HepG2 (cell line): ENCODE data around the gene GRB10. TPM values are rescaled to one million over a fixed set of nuclear protein-coding genes. Genes with fewer than 3 reads are reported as not detected.

Source experiments
- ATAC-seq: fragments of 200-7000 bp; cut with Tn5 transposase; 3 replicates; pipeline ENCODE4 v1.9.1; 2020; ENCODE audit warnings: mild to moderate bottlenecking, moderate library complexity
- BruUV-seq: library from RNA; stranded (reverse); fragments of 400-500 nt; replicated peaks from 2 replicates; lab custom pipeline; 2021; lab: Mats Ljungman, UMichigan
- CTCF ChIA-PET: fragments of 300-600 bp; formaldehyde crosslinking; extraction: SDS; loops from one replicate; lab custom pipeline; 2021; ENCODE audit warnings: low total read pairs, inconsistent platforms, low intra/inter-chr PET ratio; lab: Yijun Ruan, JAX
- POLR2A ChIA-PET: fragments of 350-600 bp; sonication (Branson Sonifier 250); formaldehyde crosslinking; loops from one replicate; lab custom pipeline; 2020; ENCODE audit warnings: antibody characterized with exemption, inconsistent platforms; lab: Yijun Ruan, JAX
- DNase-seq: peaks from one replicate; pipeline ENCODE4 v3.0.0-alpha.2; 2015; ENCODE audit warnings: low spot score
- FAIRE-seq: peaks from 3 replicates; lab custom pipeline; 2011; peaks lifted over from hg19 to GRCh38; lab: Jason Lieb, UNC
- H2AFZ ChIP-seq: one replicate; pipeline ENCODE4 v1.6.1; 2011; ENCODE audit warnings: low read length, inconsistent platforms
- H3K27ac ChIP-seq: fragments of 300-600 bp; 3 replicates; pipeline ENCODE4 v1.8.0; 2011; ENCODE audit warnings: mixed run types, mild to moderate bottlenecking, mixed read lengths, low read length, inconsistent platforms; ENCODE audit not compliant: insufficient read depth; ENCODE audit errors: extremely low read length
- H3K27me3 ChIP-seq, 2 experiments: fragments of 200-600 bp in 1 of 2; 2 replicates in 1 of 2; 3 replicates in 1 of 2; pipeline versions ENCODE4 v1.6.0 to v1.8.0; 2011; ENCODE audit warnings: low read length in 2 of 2, mild to moderate bottlenecking in 2 of 2, moderate library complexity in 2 of 2, inconsistent platforms in 1 of 2; ENCODE audit not compliant: insufficient read depth in 2 of 2, control insufficient read depth in 1 of 2
- H3K36me3 ChIP-seq, 2 experiments: fragments of 200-600 bp in 1 of 2; replicated peaks in 1 of 2; 2 replicates in 1 of 2; 3 replicates in 1 of 2; pipeline versions ENCODE4 v1.5.1 to v1.8.0; 2011; ENCODE audit warnings: low read length in 2 of 2, inconsistent platforms in 1 of 2; ENCODE audit not compliant: insufficient read depth in 2 of 2, control insufficient read depth in 1 of 2
- H3K4me1 ChIP-seq: 2 replicates; pipeline ENCODE4 v1.5.1; 2012; ENCODE audit warnings: low read length, inconsistent platforms; ENCODE audit not compliant: insufficient read depth
- H3K4me2 ChIP-seq: 2 replicates; pipeline ENCODE4 v1.6.0; 2011; ENCODE audit warnings: low read depth, low read length, inconsistent platforms
- H3K4me3 ChIP-seq, 3 experiments: fragments of 200-600 bp in 1 of 3; sonication (generic), shearing (Covaris generic) in 1 of 3; replicated peaks in 1 of 3; 2 replicates each; pipeline ENCODE4 v1.5.1; 2011 to 2016; ENCODE audit warnings: low read length in 3 of 3, inconsistent platforms in 2 of 3, low read depth in 2 of 3, mild to moderate bottlenecking in 2 of 3, control low read depth in 1 of 3, mixed read lengths in 1 of 3; ENCODE audit not compliant: insufficient read depth in 1 of 3
- H3K79me2 ChIP-seq: one replicate; pipeline ENCODE4 v1.6.1; 2011; ENCODE audit warnings: low read length, inconsistent platforms; ENCODE audit not compliant: insufficient read depth
- H3K9ac ChIP-seq: 2 replicates; pipeline ENCODE4 v1.6.0; 2011; ENCODE audit warnings: mild to moderate bottlenecking, low read depth, low read length, inconsistent platforms; ENCODE audit not compliant: insufficient read depth
- H3K9me3 ChIP-seq: 2 replicates; pipeline ENCODE4 v1.5.1; 2012; ENCODE audit warnings: mild to moderate bottlenecking, low read length
- H4K20me1 ChIP-seq: 2 replicates; pipeline ENCODE4 v1.6.0; 2011; ENCODE audit warnings: inconsistent platforms, mild to moderate bottlenecking, low read length, moderate library complexity; ENCODE audit not compliant: insufficient read depth
- CHD4 ChIP-seq: fragments of 200-600 bp; sonication (generic); IDR thresholded peaks from 2 replicates; pipeline ENCODE4 v1.7.0; 2017; ENCODE audit warnings: mild to moderate bottlenecking, low read length, borderline replicate concordance
- PHB2 ChIP-seq: fragments of 450-650 bp; IDR thresholded peaks from 2 replicates; pipeline ENCODE4 v1.6.1; 2018; ENCODE audit not compliant: partially characterized antibody
- SNAPC2 ChIP-seq: sonication (generic); formaldehyde crosslinking; IDR thresholded peaks from 2 replicates; pipeline ENCODE4 v1.8.1; 2022; ENCODE audit warnings: mild to moderate bottlenecking, missing genetic modification reagents
- TBP ChIP-seq: sonication (generic); formaldehyde crosslinking; IDR thresholded peaks from 2 replicates; pipeline ENCODE4 v1.5.0; 2020; ENCODE audit warnings: missing genetic modification reagents
- ZFP36 ChIP-seq: fragments of 150-350 bp; IDR thresholded peaks from 2 replicates; pipeline ENCODE4 v1.6.1; 2018; ENCODE audit warnings: borderline replicate concordance, low read length, low read depth; ENCODE audit not compliant: partially characterized antibody
- ZNF430 ChIP-seq: sonication (generic); formaldehyde crosslinking; IDR thresholded peaks from 2 replicates; pipeline ENCODE4 v1.9.0; 2021; ENCODE audit warnings: mild to moderate bottlenecking, missing genetic modification reagents
- ZNF775 ChIP-seq: sonication (generic); formaldehyde crosslinking; IDR thresholded peaks from 2 replicates; pipeline ENCODE4 v1.4.0; 2020; ENCODE audit warnings: missing genetic modification reagents, mild to moderate bottlenecking, moderate library complexity, borderline replicate concordance
- WGBS: methylation state at CpG from one replicate; pipeline ENCODE4 v1.1.6; 2017; ENCODE audit warnings: low lambda C conversion rate; 5-methylcytosine and 5-hydroxymethylcytosine counted together
- in situ Hi-C: cut with HindIII; loops from 2 replicates; pipeline ENCODE4 v1.10.0; 2017; ENCODE audit warnings: low pct_unique_long_range_greater_than_20kb; ENCODE audit not compliant: extremely low pct_ligation_motif_present
- intact Hi-C: fragments of 100-400 bp; cut with micrococcal nuclease; formaldehyde crosslinking; loops from one replicate; pipeline ENCODE4 v1.10.0; 2022; ENCODE audit not compliant: unreplicated experiment
- polyA plus RNA-seq, 8 experiments: library from polyadenylated mRNA; depleted of rRNA in 3 of 8; stranded (reverse) in 7 of 8; unstranded in 1 of 8; fragments of >200 nt; fragmentation: Illumina TruSeq in 4 of 8; extraction: Trizol in 4 of 8; gene quantifications; 2 replicates each; pipeline versions ENCODE4 v1.2.1 to v1.2.3, GENCODE V29; 2011 to 2016; ENCODE audit warnings: low read depth in 4 of 8, missing spikeins in 1 of 8, mixed read lengths in 1 of 8; ENCODE audit not compliant: insufficient read depth in 1 of 8
- total RNA-seq, 5 experiments: library from RNA; depleted of rRNA; stranded (reverse); fragments of >200 nt; fragmentation: Illumina TruSeq; extraction: Trizol; gene quantifications; 2 replicates each; pipeline ENCODE4 v1.2.3, GENCODE V29; 2016; ENCODE audit warnings: low read depth in 1 of 5

GRB10 gene
- total and polyA plus RNA-seq, 2 of the 13 experiments (the other 11 are each of a cell fraction or from before 2014, with no cell fraction given) = 4.0 to 6.8 TPM

GRCh38 chr7:50664937-50665336 lies 117.8 kb downstream of the GRB10 start:
- no peak for ATAC-seq
- POLR2A ChIA-PET = no interaction called here
- no peak overlapping the region for H3K9ac ChIP-seq
- TF ChIP-seq CHD4 = no peak
- TF ChIP-seq ZFP36 = no peak
- TF ChIP-seq ZNF775 (CRISPR knock-in tag) = no peak
- TF ChIP-seq ZNF430 (CRISPR knock-in tag) = no peak
- no peak for TF ChIP-seq PHB2
- TF ChIP-seq SNAPC2 (CRISPR knock-in tag) = no peak
- DNase-seq = no peak
- no peak overlapping the region for H3K4me3 ChIP-seq
- H2AFZ ChIP-seq = no peak overlapping the region
- 67% methylated on average over 4 of the region's 4 CpGs for WGBS
- no peak overlapping the region for H3K4me2 ChIP-seq
- peaks cover 0 to 3% of the 10 kb centered on the region in 2 experiments; a peak in 1 of 5 replicates for H3K36me3 ChIP-seq
- no peaks in the 10 kb centered on the region for H3K9me3 ChIP-seq
- H4K20me1 ChIP-seq = no peaks in the 10 kb centered on the region
- FAIRE-seq = no peak
- intact Hi-C loops (no loop called here), in situ Hi-C loops (loop anchor here (10.0 kb wide), 1 partner anchor 460 kb away; no protein-coding TSS in a partner anchor)
- no peaks in the 10 kb centered on the region for H3K79me2 ChIP-seq
- H3K4me1 ChIP-seq = no peaks in the 10 kb centered on the region
- BruUV-seq = no TSS peak
- H3K27ac ChIP-seq = no peak overlapping the region
- no peaks in the 10 kb centered on the region for H3K27me3 ChIP-seq
- CTCF ChIA-PET = no interaction called here

GRCh38 chr7:50664461-50664922 lies 118.2 kb downstream of the GRB10 start:
- Histone ChIP-seq H3K27ac (no peak overlapping the region), H3K9ac (no peak overlapping the region), H3K4me1 (no peaks in the 10 kb centered on the region), H3K27me3 (no peaks in the 10 kb centered on the region), H2AFZ (no peak overlapping the region), H3K36me3 (peaks cover 0 to 3% of the 10 kb centered on the region in 2 experiments; a peak in 1 of 5 replicates), H3K9me3 (no peaks in the 10 kb centered on the region), H3K4me3 (no peak overlapping the region), H4K20me1 (no peaks in the 10 kb centered on the region), H3K4me2 (no peak overlapping the region), H3K79me2 (no peaks in the 10 kb centered on the region)
- no peak for FAIRE-seq
- POLR2A ChIA-PET = no interaction called here
- TF ChIP-seq TBP (CRISPR knock-in tag) = no peak
- no peak for DNase-seq
- CTCF ChIA-PET = no interaction called here
- no TSS peak for BruUV-seq
- intact Hi-C loops = no loop called here
- WGBS = 97% methylated on average over 8 of the region's 9 CpGs
- in situ Hi-C loops = loop anchor here (10.0 kb wide), 1 partner anchor 460 kb away; no protein-coding TSS in a partner anchor
- ATAC-seq = no peak
